Thyroid gland (tissue), 4 donors: ENCODE measurements around the gene ARHGEF4.
"Not testable (repeated sequence)": the region's sequence is repeated elsewhere in the genome, so short reads cannot be mapped to it uniquely, and the experiment has no call there.

ENCODE experiments used
- CTCF ChIP-seq, 6 experiments: fragments of 200-600 bp in 3 of 6; fragments of 450-650 bp in 3 of 6; sonication (generic) in 3 of 6; IDR thresholded peaks; one replicate each; pipeline ENCODE4 v1.5.1; 2016 to 2019; ENCODE audit warnings: antibody characterized with exemption in 6 of 6, mild to moderate bottlenecking in 2 of 6, inconsistent platforms in 1 of 6, moderate library complexity in 1 of 6
- POLR2A ChIP-seq, 2 donors: fragments of 450-650 bp; IDR thresholded peaks; one replicate each; pipeline ENCODE4 v1.6.1; 2017; ENCODE audit warnings: antibody characterized with exemption in 2 of 2, mild to moderate bottlenecking in 2 of 2, moderate library complexity in 1 of 2

- TF ChIP-seq CTCF, POLR2A (IDR thresholded peaks at IDR 0.05): not testable (repeated sequence)
Measured at GRCh38 chr2:131075578-131075977, 238.9 kb downstream of the ARHGEF4 start.
